MM.1S (cell line): ENCODE results near the gene CCDC90B.

Experiments used
- CTCF ChIP-seq: fragments of 300-600 bp; sonication (generic); IDR thresholded peaks from 2 replicates; pipeline ENCODE4 v1.5.1; 2016; ENCODE audit warnings: antibody characterized with exemption, low read length, mixed read lengths
- EZH2 ChIP-seq: fragments of 300-600 bp; sonication (generic); optimal IDR thresholded peaks from 2 replicates; pipeline ENCODE3; 2017; ENCODE audit warnings: low read depth, mild to moderate bottlenecking, antibody characterized with exemption, low read length, mixed read lengths
- EZH2phosphoT487 ChIP-seq: fragments of 300-600 bp; sonication (generic); IDR thresholded peaks from 2 replicates; pipeline ENCODE4 v1.6.1; 2018; ENCODE audit warnings: antibody characterized with exemption, low read length

- no peak for TF ChIP-seq CTCF
- no peak for TF ChIP-seq EZH2
- no peak for TF ChIP-seq EZH2phosphoT487
These were observed 13.5 kb upstream of the CCDC90B start for GRCh38 chr11:83299681-83300080.
